ENCODE measurements around the gene SFI1. TPM values are rescaled to one million over a fixed set of nuclear protein-coding genes. Genes with fewer than 3 reads are reported as not detected.

SFI1 gene
- total and polyA plus RNA-seq, 2 experiments from 2014 or later = 9.0 to 17.5 TPM

- peak overlapping the region; percentile 90 for H2AFZ ChIP-seq
- 2 to 3% methylated on average over 26 to 52 of the region's 61 CpGs for WGBS, 2 experiments (ENCODE audit: low coverage in 1 of 2, low lambda C conversion rate in 2 of 2, missing lambda C conversion rate in 2 of 2)
- peak overlapping the region; percentile 95 for H3K27ac ChIP-seq
- peaks cover 7% of the 10 kb centered on the region for H3K36me3 ChIP-seq (ENCODE audit: low read depth)
- peaks cover 22% of the 10 kb centered on the region for H3F3A ChIP-seq (ENCODE audit: insufficient read depth)
- H3K4me3 ChIP-seq = peak overlapping the region; percentile 89
- peak overlapping the region; percentile 94 for H3K9ac ChIP-seq
- no peaks in the 10 kb centered on the region for H3K27me3 ChIP-seq (replicated peaks; ENCODE audit: insufficient read depth)
- TF ChIP-seq EZH2 (IDR thresholded peaks at IDR 0.05; ENCODE audit: insufficient read depth, poor library complexity, severe bottlenecking) = no peak
- no peak for TF ChIP-seq EZH2phosphoT487 (IDR thresholded peaks at IDR 0.05; ENCODE audit: insufficient read depth, low read depth)
- H3K4me2 ChIP-seq (ENCODE audit: unreplicated experiment) = peak overlapping the region; percentile 87
- peaks cover 66% of the 10 kb centered on the region for H3K79me2 ChIP-seq (ENCODE audit: insufficient read depth)
- DNase-seq = peak; percentile 76
- in situ Hi-C loops (cut with MboI) = no loop called here
- no peaks in the 10 kb centered on the region for H3K9me3 ChIP-seq (ENCODE audit: low read depth)
- no peaks in the 10 kb centered on the region for H3K9me2 ChIP-seq (ENCODE audit: insufficient read depth)
- no peaks in the 10 kb centered on the region for H4K20me1 ChIP-seq (ENCODE audit: insufficient read depth)
- peaks cover 17% of the 10 kb centered on the region for H3K4me1 ChIP-seq (ENCODE audit: insufficient read depth)
Measured at GRCh38 chr22:31488988-31489617, 7.2 kb upstream of the SFI1 start.

DNA sequence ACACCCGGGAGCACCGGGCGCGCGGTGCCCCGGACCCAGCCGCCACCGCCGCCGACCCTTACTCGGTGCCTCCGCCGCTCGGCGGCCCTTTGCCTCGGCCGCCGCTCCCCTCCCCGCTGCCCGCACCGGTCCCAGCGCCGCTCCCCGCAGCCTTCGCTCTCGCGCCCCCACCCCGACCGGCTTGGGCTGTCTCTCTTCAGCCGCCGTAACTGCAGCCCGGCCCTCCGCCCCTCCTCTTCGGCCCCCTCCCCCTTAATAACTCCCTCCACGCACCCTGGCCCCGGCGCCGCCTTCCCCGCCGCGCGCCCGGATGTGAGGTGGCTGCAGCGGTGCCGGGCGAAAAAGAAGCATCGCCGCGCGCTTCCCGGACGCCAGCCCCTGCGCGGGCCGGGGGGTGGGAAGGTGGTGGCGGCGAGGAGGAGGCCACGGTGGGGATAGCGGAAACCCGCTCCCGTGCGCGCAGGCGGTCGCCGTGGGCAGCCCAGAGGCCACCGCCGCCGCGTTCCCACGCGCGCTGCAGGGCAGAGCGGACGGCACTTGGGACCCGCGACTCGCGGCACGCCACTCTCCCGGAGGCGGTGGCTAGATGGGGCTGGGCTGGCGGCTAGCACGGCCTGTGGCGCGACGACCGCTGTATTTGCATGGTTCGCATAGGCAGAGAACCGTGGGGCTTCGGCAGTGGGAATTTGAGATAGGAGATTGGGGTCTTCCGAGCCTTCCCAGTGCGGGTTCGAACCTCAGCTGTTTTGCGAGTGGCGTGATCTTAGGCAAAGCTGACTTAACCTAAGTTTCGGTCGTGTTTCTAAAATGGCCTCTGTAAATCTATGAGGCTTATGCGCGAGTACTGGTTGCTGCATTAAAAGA, 6.5 kb upstream of the SFI1 start, which contains the start of gene EIF4ENIF1:
Gene EIF4ENIF1, minus strand, starts transcription at position 211 of the 864 bp plus-strand sequence. CDS start 1,124 bp downstream, outside the sequence.
- peaks cover 6% of the 10 kb centered on the region for H3K36me3 ChIP-seq (ENCODE audit: low read depth)
- peaks cover 59% of the 10 kb centered on the region for H3K79me2 ChIP-seq (ENCODE audit: insufficient read depth)
- 1 to 2% methylated on average over 47 to 99 of the region's 100 CpGs for WGBS, 2 experiments (ENCODE audit: low coverage in 1 of 2, low lambda C conversion rate in 2 of 2, missing lambda C conversion rate in 2 of 2)
- in situ Hi-C loops (cut with MboI) = no loop called here
- H3K4me2 ChIP-seq (ENCODE audit: unreplicated experiment) = peak within 1 kb of the TSS; percentile 87
- H4K20me1 ChIP-seq (ENCODE audit: insufficient read depth) = no peaks in the 10 kb centered on the region
- peak within 1 kb of the TSS; percentile 94 for H3K9ac ChIP-seq
- no peaks in the 10 kb centered on the region for H3K27me3 ChIP-seq (replicated peaks; ENCODE audit: insufficient read depth)
- H3K4me1 ChIP-seq (ENCODE audit: insufficient read depth) = peaks cover 17% of the 10 kb centered on the region
- H3K9me2 ChIP-seq (ENCODE audit: insufficient read depth) = no peaks in the 10 kb centered on the region
- H2AFZ ChIP-seq = peak within 1 kb of the TSS; percentile 90
- no peak for TF ChIP-seq EZH2phosphoT487 (IDR thresholded peaks at IDR 0.05; ENCODE audit: insufficient read depth, low read depth)
- TF ChIP-seq EZH2 (IDR thresholded peaks at IDR 0.05; ENCODE audit: insufficient read depth, poor library complexity, severe bottlenecking) = no peak
- DNase-seq = peak; percentile 88
- no peaks in the 10 kb centered on the region for H3K9me3 ChIP-seq (ENCODE audit: low read depth)
- peaks cover 22% of the 10 kb centered on the region for H3F3A ChIP-seq (ENCODE audit: insufficient read depth)
- H3K27ac ChIP-seq = peak within 1 kb of the TSS; percentile 95
- peak within 1 kb of the TSS; percentile 89 for H3K4me3 ChIP-seq

DNA sequence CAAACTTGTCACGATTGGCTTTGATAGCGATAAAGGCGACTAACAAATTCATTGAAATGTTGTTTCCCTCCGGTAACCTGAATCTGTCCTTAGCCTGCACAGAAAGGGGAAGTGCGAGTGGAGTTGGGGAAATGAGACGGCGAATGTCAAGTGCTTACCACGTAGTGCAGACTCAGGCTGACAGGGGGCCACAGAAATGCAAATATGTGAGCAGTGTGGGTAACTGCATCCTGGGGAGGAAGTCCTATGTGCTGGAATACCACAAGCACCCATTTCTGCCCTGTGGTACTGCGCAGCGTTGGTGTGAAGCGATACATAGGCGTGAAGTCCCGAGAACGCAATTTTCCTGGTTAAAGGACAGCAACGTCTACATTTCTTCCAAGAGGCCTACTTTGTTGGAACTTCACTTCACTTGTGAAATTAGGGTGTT, 5.8 kb upstream of the SFI1 start:
- peak overlapping the region; percentile 94 for H3K9ac ChIP-seq
- H3F3A ChIP-seq (ENCODE audit: insufficient read depth) = peaks cover 24% of the 10 kb centered on the region
- H3K79me2 ChIP-seq (ENCODE audit: insufficient read depth) = peaks cover 52% of the 10 kb centered on the region
- DNase-seq = peak; percentile 85
- H3K4me2 ChIP-seq (ENCODE audit: unreplicated experiment) = peak overlapping the region; percentile 86
- H3K9me3 ChIP-seq (ENCODE audit: low read depth) = no peaks in the 10 kb centered on the region
- in situ Hi-C loops (cut with MboI) = no loop called here
- no peaks in the 10 kb centered on the region for H4K20me1 ChIP-seq (ENCODE audit: insufficient read depth)
- no peaks in the 10 kb centered on the region; the same call in 1 of the 2 replicates for H3K36me3 ChIP-seq (ENCODE audit: low read depth)
- peak overlapping the region; percentile 90 for H2AFZ ChIP-seq
- TF ChIP-seq EZH2phosphoT487 (IDR thresholded peaks at IDR 0.05; ENCODE audit: insufficient read depth, low read depth) = no peak
- H3K27me3 ChIP-seq (replicated peaks; ENCODE audit: insufficient read depth) = no peaks in the 10 kb centered on the region
- peaks cover 17% of the 10 kb centered on the region for H3K4me1 ChIP-seq (ENCODE audit: insufficient read depth)
- H3K9me2 ChIP-seq (ENCODE audit: insufficient read depth) = no peaks in the 10 kb centered on the region
- H3K4me3 ChIP-seq = peak overlapping the region; percentile 89
- H3K27ac ChIP-seq = peak overlapping the region; percentile 95
- WGBS, 2 experiments (ENCODE audit: low coverage in 1 of 2, low lambda C conversion rate in 2 of 2, missing lambda C conversion rate in 2 of 2) = 1 to 2% methylated on average over 15 of the region's 15 CpGs

DNA sequence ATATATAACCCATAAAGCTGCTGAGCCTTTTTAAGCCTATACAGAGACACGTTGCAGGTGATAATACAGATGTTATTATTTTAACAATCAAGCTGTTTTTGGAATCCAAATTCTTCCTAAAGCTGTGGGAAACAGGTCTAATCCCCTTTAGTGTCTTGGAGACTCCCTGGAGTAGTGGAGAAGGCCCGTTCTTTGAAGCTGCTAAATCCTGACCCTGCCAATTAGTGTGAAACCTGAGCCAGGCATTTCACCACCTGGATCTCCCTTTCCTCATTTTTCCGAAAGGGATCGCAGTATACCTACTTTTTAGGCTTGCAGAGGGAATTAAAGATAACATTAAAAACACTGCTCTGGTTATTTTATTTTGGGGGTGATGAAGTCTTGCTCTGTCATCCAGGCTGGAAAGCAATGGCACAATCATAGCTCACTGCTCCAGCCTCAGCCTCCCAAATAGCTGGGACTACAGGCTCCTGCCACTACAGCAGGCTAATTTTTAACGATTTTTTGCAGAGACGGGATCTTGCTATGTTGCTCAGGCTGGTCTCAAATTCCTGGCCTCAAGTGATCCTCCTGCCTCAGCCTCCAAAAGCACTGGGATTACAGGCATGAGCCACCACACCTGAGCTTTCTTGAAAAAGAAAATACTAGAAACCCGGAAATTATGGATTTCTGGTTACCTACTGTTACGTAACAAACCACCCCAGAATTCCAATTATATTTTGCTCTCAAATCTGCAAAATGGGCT, 4.9 kb upstream of the SFI1 start:
- Histone ChIP-seq H3K79me2 (ENCODE audit: insufficient read depth) (peaks cover 45% of the 10 kb centered on the region), H3K27me3 (replicated peaks; ENCODE audit: insufficient read depth) (no peaks in the 10 kb centered on the region), H3K9me2 (ENCODE audit: insufficient read depth) (no peaks in the 10 kb centered on the region), H3F3A (ENCODE audit: insufficient read depth) (peaks cover 29% of the 10 kb centered on the region), H3K4me1 (ENCODE audit: insufficient read depth) (peaks cover 17% of the 10 kb centered on the region), H3K36me3 (ENCODE audit: low read depth) (no peaks in the 10 kb centered on the region; the same call in 1 of the 2 replicates), H2AFZ (peak overlapping the region; percentile 90; the same call in 1 of the 2 replicates), H4K20me1 (ENCODE audit: insufficient read depth) (no peaks in the 10 kb centered on the region), H3K9ac (peak overlapping the region; percentile 94), H3K9me3 (ENCODE audit: low read depth) (no peaks in the 10 kb centered on the region), H3K27ac (peak overlapping the region; percentile 95), H3K4me3 (peak overlapping the region; percentile 89), H3K4me2 (ENCODE audit: unreplicated experiment) (peak overlapping the region; percentile 86)
- DNase-seq = no peak
- in situ Hi-C loops (cut with MboI) = no loop called here
- WGBS, 2 experiments (ENCODE audit: low coverage in 1 of 2, low lambda C conversion rate in 2 of 2, missing lambda C conversion rate in 2 of 2) = 74 to 78% methylated on average over 8 of the region's 8 CpGs
- no peak for TF ChIP-seq EZH2 (IDR thresholded peaks at IDR 0.05; ENCODE audit: insufficient read depth, poor library complexity, severe bottlenecking)
- TF ChIP-seq EZH2phosphoT487 (IDR thresholded peaks at IDR 0.05; ENCODE audit: insufficient read depth, low read depth) = no peak
